ENCODE results near the gene TMEM53.
A peak's percentile ranks its signal among the peaks of the same experiment; 100 is the strongest.

The TMEM53 gene

DNA sequence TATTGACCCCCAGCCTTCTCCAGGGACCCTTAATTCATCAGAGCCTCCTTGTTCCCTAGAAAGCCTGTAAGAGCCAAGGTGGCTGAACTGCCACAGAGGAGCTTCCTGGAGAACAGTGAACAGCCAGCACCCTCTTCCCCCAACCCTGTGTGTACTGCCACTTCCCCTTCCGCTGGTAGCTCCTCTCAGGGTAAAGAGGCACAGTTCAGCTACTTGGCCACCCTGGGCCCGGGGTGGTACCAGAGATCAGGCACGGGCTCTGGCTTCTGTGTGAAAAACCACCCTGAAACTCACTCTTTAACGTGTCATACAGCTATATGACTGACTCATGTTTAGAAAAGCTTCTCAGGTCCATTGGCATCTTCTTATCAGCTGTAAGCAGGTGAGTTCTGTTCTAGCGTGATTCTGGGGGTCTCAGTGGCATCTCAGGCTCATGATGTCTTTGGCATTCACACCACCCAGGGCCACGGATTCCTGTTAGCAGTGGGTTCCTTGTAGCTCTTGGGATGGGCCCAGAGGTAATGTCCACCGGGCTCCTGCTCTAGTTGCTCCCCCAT, 22.6 kb upstream of the TMEM53 start:
- no peak for DNase-seq

GRCh38 chr1:44696101-44696500, 21.8 kb upstream of the TMEM53 start:
- DNase-seq: no peak

DNA sequence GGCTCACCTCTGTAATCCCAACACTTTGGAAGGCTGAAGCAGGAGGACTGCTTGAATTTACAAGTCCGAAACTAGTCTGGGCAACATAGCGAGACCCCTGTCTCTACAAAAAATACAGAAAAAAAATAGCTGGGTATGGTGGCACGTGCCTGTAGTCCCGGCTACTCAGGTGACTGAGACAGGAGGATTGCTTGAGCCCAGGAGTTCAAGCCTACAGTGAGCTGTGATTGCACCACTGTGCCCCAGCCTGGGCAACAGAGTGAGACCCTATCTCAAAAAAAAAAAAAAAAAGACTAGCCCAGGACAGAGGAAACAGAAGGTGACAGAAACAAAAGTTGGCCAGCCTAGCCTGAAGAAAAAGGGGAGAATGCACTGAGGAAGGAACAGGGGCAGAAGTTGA, 21.4 kb upstream of the TMEM53 start:
- no peak for DNase-seq

DNA sequence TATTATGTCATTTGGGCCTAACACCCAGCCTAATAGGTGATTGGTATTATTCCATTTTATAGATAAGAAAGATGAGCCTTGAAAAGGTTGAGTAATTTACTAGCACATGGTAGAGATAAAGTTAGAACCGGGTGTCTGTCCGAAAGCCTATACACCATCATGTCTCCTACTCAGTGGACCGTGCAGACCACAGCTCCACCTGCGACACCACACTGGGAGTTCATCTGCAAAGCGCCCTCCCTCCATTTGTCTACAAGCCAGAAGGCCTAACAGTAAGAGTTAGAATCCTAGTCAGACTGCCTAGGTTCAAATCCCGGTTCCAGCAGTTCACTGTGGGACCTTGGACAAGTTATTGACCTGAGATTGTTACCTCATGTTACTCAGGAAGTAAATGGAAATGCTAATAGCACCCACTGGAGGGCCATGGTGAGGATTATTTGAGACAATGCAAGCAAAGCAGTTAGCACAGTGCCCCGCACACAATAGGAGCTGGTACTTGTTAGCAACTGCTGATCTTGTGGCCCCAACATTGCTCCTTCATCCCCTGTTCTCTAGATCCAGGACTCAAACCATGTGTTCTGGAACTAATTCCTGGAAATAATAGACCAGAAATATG, 20.7 kb upstream of the TMEM53 start:
- DNase-seq: no peak

- no peak for DNase-seq
Measured at GRCh38 chr1:44693900-44694299, 19.6 kb upstream of the TMEM53 start.

- DNase-seq: no peak
Measured at GRCh38 chr1:44693159-44693558, 18.9 kb upstream of the TMEM53 start.

- DNase-seq: no peak
Measured at GRCh38 chr1:44689447-44689765, 15.1 kb upstream of the TMEM53 start.

GRCh38 chr1:44688760-44689446, 14.6 kb upstream of the TMEM53 start:
- no peak for DNase-seq

DNA sequence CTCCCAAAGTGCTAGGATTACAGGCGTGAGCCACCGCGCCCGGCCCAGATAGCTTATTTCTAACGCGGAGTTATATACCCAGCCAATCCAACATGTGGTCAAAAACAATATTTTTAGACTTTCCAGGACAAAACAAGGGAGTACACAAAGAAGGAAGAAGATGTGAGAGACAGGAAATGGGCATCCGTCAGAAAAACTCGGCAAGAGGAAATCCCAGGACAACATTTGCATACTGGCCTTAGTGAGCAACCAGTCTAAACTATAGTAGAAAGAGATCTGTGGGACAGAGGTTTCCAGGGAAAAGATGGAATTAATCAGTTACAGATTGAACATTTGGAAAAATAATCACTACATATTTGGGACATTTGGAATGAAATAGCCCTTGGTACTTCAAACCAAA, 11.6 kb upstream of the TMEM53 start:
- DNase-seq: no peak

GRCh38 chr1:44685218-44685617, 10.9 kb upstream of the TMEM53 start:
- no peak for DNase-seq

GRCh38 chr1:44684525-44684924, 10.2 kb upstream of the TMEM53 start:
- DNase-seq: no peak

- no peak for DNase-seq
Measured at GRCh38 chr1:44682883-44683265, 8.6 kb upstream of the TMEM53 start.

DNA sequence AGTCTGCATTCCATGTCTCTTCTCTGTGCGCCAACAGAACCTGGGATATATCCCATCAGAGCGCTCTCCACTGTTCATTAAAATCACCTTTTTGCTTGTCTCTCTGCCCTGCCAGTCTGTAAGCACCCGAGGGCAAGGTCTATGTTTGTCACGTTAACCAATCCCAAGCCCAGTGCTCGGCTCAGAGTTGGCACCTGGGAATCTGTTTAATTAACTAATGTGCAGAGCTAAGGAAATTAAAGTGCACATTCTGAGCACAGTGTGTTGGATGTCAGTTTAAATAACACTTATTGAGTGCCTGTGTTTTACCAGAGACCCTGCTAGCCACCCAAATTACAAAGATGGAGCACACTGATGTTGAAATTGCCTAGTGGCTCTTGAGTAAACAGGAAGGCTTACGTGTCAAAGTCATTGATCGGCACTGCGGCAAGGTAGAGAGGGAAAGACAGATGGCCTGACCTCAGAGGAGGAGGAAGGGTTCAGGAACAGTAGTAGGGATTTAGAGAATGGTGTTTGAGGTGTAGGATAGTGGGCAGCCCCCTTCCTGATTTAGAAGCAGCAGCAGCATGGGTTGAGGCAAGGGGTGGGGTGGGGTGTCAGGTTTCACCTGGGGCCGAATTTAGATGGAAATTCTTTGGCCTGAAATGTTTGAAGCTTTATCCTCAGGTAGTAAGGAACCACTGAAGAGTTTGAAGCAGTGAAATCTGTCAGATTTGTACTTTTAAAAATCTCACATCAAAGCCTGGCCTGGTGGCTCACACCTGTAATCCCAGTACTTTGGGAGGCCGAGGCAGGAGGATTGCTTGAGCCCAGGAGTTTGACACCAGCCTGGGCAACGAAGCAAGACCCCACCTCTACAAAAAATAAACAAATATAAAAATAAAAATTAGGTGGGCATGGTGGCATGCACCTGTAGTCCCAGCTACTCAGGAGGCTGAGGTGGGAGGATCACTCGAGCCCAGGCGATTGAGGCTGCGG, 7.9 kb upstream of the TMEM53 start:
- no peak for DNase-seq

- no peak for DNase-seq
Measured at GRCh38 chr1:44679468-44679867, 5.2 kb upstream of the TMEM53 start.

GRCh38 chr1:44678626-44679025, 4.3 kb upstream of the TMEM53 start:
- no peak for DNase-seq

DNA sequence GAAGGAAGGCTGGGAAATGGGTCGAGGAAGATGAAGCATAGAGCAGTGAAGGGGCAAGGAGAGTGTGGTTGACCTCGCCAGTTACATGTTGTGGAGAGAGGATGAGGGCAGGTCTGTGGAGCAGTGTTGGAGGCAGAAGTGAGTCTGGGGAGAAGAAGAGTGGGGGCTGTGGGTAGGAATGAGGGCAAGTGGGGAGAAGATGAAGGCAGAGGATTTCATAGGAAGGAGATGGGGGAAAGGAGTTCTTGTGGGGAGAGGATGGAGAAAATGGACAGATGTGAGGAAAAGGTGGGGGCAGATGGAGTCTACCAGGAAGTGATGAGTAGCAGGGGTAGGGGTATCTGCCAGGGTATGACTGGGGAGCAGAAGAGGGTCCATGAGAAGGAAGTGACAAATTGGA, 3.8 kb upstream of the TMEM53 start:
- DNase-seq: no peak

- peak; percentile 33 for DNase-seq
Measured at GRCh38 chr1:44677201-44677766, 3.0 kb upstream of the TMEM53 start.

DNA sequence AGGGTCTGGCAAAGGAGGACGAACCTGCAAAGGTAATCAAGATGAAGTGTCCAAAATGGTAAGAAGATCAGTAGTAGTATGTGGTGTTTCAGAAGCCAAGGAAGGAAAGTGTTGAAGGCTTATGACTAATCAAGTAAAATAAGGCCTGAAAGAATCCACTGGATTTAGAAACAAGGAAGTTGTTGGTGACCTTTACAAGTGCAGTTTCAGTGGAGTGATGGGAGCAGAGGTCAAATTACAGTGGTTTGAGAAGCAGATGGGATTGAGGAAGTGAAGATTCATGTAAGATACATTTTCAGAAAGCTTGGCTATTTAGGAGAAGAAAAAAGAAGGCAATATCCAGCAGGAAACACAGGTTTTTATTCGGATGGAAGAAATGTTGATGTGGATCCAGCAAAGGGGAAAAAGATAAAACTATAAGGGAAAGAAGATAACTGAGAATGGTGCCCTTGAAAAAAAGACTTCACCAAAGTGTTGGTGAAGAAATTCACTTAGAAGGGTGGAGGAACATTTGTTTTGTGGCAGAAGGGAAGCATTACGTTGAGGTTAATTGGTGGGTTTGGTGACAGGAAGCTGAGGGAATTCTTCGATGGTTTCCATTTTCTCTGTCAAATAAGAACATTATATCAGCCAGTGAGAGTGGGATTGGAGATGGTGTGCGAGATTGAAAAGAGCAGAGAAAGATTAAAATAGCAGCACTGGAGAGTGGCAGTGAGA, 2.4 kb upstream of the TMEM53 start:
- peak; percentile 4 for DNase-seq

DNA sequence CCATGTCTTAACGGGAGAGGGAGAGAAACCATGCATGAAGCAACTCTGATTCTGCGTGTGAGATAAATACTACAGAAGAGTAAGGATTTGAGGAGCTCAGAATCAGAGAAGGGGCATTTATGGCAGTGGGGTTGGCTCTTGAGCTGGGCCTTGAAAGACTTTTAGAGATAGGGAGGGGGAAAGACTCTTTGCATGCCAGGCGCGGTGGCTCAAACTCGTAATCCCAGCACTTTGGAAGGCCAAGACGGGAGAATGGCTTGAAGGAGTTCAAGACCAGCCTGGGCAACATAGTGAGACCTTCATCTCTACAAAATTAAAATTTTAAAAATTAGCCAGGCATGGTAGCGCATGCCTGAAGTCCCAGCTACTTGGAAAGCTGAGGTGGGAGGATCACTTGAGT, 905 bp upstream of the TMEM53 start:
- no peak for DNase-seq

- no peak for DNase-seq
Measured at GRCh38 chr1:44673675-44674112, 587 bp downstream of the TMEM53 start.

DNA sequence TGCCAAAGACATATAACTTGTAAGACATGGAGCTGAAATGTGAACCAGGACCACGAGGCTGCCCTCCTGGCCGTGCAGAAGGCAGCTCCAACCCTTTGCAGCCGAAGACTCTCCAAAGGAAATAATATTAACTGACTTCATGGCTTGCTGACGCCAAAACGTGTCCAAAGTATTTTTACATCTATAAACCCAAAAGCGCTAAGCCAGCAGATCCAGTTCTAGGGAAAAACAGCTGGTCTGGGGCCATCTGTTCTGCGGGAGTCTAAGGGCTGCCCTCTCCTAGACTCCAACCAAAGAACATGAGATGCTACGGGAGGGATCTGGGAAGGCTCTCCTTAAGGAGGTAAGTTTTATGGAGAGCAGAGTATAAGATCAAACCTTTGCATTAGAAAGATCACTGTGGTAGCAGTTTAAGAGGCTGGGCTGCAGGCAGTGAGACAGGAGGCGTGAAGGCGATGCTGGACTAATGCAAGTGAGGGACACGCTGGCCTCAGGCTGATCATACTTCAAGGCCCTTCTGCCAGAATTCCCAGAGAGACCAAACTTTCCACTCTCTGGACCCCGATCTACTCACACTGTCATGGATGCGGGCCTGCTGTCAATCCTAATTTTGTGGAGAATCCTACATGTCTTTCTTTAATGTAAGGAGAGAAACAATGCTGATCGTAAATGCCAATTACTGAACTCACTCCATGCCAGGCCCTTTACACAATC, 1.2 kb downstream of the TMEM53 start:
- no peak for DNase-seq

All from fibroblast of skin of back (primary cell).